ENCODE results near the gene ANKFN1.

Gene ANKFN1

DNA sequence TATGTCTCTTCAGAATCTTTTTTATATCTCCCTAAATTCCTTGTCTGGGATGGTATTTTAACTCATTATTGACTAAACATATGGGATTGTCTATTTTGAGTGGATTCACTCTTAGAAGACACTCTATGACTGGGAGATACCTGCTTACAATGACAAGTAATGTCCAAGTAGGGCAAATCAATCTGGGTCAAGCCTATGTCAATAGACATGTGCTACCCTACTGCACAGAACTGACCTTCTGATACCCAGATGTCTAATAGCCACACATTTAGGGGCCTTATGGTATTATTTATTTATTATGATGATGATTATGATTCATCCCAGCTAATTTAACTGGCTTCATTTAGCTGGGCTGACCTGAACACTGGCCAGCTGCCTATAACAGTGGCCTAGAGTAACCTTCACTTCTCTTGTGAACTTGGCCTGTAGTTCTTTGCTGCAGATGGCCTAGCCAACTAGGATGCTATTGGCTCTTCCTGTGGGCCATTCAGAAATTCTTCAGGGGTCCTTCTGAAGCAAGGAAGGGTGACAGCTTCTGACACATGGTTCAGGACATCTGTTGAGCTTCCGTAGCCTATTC, 138.0 kb downstream of the ANKFN1 start:
- no peak for DNase-seq

DNA sequence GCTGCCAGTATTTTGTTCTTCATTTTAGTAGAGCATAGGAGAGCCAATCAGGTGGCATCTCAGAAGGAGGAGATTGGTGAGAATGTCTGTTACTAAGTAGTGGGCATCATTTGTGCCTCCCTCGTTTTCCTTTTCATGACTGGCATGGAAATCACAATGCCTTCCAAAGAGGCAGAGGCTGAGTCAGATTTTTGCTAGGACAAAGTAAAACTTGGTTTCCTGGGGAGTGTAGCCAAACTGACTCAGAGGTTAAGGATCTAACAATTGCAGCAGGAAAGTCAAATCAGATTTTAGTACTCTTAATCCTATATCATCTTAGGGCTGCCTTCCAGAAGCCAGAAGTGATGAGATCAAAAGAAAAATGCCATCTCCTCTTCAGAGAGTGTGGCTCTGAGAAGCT, 138.7 kb downstream of the ANKFN1 start:
- DNase-seq: no peak

DNA sequence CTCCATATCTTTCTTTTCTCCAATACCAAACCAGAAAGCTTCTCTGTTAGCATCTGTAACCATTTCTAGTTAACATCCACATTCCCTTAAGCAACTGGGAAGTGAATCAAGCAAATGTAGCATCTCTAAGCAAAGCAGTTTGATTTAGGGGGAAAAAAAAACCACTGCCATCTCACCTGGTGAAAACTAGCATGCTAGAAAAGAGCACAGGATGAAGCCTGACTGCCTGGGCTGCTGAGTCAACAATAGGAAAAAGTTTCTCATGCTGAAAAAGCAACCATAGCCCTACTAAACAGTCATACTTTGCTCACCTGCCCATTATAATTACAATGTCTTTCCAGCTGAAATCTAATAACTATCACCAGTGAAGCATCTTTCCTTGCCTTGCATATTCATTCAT, 139.3 kb downstream of the ANKFN1 start:
- no peak for DNase-seq

DNA sequence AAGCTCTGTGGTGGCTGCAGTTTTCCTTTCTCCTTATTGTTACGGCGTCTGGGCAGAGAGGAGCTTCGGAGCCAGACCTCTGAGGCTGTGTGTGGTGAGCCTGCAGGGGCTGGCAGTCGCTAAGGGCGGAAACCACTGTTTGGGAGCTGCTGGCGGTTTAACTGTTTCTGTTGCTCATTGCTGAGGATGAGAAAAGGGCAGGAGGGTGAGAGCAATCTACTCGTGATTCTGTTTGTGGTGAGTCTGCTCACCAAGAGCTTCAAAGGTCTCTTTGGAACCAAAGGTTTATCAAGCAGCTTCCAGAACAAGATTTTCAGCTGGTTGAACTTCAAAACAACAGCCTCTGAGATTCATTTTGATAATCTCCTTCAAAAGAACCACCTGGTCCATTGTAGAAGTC, 143.9 kb downstream of the ANKFN1 start:
- DNase-seq: no peak

DNA sequence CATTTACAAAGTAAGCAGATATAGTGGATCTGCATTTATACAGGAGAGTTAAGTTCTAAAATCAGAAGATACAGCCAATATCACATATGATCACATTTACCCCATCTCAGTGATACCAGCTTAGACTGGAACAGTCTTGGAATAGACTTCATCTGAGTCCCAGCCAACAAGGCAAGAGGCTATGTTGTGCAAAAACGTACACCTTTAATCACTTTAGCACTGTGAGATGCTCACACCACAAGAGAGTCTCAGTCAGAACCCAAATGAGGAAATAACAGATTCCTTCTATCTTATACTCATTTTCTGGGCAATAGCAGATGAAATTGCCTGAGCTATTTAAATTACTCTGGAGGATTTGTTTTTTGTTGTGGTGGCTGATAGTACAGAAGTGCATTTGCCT, 145.6 kb downstream of the ANKFN1 start:
- no peak for DNase-seq

DNA sequence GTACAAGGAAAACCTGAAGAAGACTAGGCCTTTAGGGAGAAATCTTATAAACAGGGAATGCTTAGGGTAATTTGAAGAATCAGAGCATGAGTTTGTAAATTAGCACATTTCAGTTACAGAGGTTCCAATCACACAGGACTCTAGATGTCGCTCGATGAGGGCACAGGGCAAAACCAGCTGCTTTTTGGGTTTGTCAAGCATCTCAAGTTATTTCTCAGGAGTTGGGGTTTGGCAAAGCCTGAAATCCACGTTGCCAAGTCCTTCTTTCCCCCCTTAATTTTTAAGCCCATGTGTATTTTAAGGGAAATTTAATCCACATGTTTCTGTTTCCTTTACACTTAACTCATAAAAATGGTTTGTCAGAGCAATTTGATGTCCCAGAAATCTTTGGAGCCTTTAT, 146.9 kb downstream of the ANKFN1 start:
- no peak for DNase-seq

DNA sequence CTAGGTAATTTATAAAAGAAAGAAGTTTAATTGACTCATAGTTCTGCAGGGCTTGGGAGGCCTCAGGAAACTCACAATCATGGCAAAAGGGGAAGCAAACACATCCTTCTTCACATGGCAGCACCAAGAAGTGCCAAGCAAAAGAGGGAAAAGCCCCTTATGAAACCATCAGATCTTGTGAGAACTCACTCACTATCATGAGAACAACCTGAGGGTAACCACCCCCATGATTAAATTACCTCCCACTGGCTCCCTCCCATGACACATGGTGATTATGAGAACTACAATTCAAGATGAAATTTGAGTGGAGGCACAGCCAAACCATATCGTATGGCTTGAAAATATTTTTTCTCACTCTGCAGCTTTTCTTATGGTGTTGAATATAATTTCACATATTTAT, 151.7 kb downstream of the ANKFN1 start:
- peak; percentile 68 to 87 for DNase-seq

DNA sequence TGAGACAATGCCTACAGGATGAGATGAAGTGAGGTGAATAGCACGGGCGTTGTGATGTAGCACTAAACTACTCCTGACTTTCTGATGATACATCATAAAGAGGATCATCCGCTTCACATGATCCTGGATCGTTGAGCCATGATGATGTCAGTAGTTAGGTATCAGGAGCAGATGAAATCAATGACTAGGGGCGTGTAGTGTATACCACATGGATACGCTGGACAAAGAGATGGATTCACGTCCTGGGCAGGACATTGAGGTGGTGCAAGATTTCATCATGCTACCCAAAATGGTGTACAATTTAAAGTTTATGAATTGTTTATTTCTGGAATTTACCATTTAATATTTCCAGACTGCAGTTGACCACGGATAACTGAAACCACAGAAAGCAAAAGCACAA, 156.6 kb downstream of the ANKFN1 start:
- no peak for DNase-seq

DNA sequence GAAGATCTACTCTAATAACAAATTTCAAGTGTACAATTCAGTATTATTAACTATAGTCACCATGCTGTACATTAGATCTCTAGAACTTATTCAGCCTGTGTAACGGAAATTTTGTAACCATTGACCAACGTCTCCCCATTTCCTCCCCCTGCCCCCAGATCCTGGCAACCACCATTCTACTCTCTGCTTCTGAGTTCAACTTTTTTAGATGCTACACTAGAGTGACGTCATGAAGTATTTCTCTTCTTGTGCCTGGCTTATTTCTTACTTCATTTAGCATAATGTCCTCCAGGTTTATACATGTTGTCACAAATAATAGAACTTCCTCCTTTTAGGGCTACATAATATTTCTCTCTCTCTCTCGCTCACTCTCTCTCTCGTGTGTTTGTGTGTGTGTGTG, 157.5 kb downstream of the ANKFN1 start:
- peak; percentile 50 to 59 for DNase-seq

DNA sequence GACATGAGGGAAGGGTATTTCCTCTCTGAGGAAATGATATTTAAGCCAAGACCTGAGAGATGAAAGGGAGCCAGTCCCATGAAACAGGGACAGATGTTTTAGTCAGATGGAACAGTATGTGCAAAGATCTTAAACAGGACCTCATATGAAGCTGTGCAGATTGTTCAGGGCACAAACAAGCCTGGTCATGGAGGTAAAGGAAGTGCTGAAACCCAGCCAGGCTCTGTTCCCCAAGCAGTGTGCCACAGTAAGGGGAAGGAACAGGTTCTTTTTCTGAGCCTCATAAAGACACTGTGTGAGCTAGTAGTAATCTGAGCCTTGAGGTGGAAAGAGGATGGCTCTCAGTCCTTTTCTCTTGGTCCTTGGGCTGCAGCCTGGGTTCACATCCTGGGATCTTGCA, 159.9 kb downstream of the ANKFN1 start:
- DNase-seq: peak; percentile 29

DNA sequence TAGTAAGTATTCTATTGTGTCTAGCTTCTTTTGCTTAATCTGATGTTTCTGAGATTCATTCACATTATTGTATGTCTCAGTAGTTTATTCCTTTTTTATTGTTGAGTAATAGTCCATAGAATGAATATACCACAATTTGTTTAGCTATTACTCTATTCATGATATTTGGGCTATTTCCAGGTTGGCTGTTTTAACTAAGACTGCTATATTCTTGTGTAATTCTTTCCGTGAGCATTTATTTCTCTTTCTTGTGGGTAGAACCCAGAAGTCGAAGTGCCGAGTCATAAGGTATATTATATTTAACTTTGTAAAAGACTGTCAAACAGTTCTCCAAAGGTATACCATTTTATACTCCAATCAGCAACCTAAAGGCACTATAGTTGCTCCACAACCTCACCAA, 160.8 kb downstream of the ANKFN1 start:
- no peak for DNase-seq

DNA sequence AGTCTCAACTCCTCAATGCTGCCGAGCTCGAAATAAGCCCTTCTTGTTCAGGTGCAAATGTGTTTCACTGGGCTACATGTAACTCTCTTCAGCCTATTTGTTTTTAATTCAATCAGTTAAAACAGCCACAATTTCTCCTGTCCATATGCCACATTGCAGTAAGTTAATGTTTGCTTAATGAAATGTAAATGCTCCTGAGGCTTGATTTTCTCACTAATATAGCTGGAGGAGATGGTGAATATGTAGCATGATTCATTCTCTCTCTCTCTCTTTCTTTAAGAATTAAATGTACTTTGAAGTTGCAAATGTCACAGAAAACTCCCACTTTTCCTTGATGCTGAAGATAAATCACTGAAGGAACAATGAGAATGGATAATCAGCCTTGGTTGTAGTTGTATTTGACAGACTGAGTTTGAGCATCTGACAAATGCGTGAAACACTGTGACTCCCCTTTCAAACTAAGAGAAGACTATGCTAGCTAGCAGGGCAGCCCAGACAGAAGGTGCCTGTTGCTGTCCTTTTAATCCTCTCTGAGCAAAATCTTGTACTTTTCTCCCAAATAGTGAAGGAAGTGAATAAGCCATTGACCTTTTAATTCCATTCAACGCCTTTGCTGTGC, 161.8 kb downstream of the ANKFN1 start:
- DNase-seq: no peak

DNA sequence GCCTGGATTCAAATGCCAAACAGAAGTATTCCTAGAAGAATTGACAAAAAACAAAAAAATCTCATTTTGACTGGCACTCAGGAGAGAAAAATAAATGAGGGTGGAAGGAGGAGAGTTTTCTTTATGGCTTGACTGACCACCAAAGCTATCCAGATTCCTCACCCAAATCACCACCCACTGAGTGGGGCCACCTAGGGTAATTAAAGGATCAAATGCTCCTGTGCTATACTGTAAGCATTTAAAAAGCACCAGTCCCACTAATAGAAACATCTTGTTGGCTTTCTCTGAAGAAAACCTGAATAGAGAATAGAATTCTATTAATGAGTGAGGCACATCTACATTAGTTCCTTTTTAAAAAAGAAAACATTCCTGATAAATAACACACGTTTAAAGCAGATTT, 163.3 kb downstream of the ANKFN1 start:
- no peak for DNase-seq

DNA sequence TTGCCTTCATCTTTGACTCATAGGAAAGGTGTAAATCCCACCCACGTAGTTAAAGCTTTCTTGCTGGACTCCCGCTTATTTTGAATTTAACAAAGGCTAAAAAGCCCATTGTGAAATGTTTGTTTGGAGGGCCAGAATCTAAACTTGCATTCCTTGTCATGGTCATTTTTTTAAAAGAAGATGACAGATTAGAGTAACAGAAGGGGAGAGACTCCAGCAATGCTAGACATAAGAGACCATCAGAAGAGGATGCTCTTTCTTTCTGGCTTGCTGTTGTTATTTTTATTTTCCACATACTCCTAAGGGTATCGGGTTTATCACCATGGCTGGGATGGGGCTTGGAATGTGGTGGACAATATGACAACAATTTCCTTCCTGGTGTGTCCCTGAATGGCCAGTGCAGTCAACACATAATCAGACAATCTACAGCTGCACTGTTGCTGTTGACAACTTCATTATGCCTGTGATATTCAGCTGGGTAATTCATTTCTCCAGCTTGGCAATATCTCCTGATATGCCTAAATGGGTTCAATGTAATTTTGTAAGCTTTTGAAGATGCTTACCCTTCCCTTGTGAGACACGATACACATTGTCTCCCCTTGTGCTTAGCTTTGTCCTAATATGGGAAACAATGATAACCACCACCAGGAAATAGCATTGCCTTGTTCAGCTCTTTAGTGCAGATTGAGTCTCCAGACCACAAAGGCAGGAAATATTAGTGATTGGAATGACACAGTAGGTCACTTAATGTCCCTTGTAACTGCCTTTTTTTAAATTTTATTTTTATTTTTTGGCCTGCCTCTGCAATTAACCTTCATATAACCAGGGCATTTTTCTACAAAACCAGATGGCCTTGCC, 164.3 kb downstream of the ANKFN1 start:
- DNase-seq: no peak

DNA sequence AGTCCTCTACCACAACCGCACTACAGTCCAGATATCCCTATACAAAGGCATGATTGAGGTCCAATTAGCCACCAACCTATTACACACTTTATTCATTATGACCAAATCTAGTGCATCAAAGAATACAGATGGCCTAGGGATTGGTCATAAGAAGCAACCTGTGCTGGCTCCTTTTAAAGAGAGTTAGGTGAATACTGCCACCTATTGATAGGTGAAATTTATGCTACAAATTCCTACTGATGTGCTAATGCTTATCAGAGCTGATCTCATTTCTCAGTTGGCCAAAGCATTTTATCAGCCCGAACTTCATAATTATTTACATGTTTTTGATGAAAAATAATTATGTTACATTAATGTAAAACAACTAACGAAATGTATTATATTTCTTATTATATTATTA, 166.3 kb downstream of the ANKFN1 start:
- DNase-seq: peak; percentile 40 to 77

DNA sequence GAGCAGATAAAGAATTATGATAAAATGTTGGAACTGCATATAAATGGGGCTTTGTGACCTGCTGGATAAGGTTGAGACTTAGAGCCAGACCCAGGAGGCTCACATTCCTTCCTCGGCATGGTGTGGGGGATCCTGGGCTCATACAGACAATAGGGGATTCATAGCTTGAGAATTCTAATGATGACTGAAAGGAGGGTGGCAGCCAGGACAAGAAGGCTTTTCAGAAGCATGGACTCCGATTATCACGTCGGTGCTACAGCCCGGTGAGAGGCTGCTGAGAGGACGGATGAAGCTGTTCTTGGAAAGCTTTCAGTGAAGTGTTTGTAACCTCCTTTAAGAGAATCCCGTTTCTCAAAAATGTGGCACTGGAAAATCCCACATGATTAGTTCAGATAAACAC, 167.2 kb downstream of the ANKFN1 start:
- no peak for DNase-seq

DNA sequence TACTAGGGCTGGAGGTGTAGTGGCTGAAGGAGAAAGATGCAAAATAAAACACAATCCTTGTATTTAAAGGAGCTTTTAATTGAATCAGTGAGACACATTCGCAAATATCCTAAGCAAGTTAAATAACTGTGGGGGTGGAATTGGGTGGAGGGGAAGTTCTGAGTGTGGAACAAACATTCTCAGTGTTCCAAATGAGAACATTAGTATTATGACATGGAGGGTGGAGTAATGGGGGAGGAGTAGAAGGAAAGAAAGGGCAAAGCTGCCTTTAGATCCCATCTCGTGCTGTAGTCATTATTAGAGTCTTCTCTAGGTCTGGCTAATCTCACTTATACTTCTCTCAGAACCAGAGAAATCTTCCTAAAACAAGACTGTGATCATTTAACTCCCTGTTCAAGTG, 169.7 kb downstream of the ANKFN1 start:
- DNase-seq: peak; percentile 38 to 52

DNA sequence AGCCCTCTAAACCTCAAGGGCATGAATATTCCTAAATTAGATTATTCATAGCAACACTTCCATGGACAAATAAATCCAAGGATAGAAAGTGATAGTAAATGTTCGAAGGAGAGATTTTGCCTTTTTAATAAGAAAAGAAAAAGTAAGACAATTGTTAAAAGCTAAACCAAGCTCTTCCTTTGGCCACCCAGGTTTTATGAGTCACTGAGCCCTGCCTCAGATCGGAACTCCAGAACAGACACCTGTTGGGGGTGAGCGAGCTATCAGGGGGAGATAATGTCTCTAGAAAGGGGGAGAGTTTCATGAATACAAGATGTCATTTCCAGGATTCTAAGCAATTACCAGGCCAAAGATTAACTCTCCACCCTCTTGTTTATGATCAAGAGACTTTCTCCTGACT, 171.4 kb downstream of the ANKFN1 start:
- DNase-seq: no peak

DNA sequence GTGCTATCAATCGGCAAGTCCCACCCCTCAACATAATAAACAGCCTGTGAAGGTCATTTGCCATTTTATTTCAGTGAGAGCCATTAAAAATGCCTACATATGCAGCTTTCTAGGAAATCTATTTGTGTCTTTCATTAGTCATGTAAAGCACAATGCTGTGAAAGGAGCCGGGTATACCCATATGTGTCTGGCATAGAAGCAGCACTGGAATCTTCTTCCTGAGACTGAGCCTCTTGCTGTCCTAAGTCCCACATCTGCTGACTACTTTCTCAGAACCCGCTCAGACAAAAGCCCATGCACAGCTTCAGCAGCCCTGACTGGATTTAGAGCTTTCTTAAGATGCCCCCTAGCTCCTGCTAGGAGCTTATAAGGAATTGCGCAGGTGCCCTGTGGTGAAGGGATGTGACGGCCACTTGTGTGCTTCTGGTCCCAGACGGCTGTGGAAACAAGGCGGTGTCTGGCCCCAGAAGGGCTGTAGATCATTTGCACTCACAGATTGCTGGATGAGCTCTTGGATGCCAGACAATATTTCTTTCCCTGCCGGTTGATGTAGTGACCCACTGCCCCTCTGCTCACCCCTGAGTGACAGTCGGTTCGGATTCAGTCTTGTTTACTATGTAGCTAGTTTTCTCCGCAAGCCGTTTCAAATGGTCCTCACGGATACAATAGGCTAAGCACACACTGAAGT, 172.2 kb downstream of the ANKFN1 start:
- no peak for DNase-seq

DNA sequence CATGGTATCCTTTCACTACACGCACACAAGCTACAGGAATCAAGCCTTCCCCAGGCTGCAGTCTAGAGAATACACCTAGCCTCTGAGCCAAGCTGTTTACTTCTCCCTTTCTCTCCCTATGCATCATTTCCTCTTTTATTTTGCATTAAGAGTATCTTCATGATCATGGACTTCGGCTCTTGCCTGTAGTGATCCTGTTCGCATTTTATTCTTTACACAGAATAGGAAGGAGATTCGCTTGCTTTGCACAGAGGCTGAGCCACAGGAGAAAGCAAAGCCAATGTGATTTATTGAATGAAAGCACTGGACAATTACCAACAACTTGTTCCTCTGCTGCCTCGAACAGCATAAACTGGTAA, 172.7 kb downstream of the ANKFN1 start:
- no peak for DNase-seq

DNA sequence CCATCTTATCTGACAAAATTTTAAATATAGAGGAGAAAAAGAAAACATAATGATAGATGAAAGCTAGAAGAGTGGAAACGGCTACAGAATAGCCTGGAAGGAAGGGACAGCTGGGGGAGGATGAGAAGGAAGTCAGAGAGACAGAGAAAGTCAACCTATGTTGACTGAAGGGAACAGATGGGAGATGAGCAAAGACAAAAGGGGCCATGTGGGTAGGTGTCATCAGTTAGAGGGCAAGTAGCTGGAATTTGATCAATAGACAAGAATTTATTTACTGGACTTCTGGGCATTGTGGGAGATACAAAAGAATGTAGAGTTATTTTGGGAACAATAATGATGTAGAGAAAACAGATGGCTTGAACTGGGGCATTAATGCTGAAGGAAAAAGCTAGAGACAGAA, 194.4 kb downstream of the ANKFN1 start:
- DNase-seq: no peak

DNA sequence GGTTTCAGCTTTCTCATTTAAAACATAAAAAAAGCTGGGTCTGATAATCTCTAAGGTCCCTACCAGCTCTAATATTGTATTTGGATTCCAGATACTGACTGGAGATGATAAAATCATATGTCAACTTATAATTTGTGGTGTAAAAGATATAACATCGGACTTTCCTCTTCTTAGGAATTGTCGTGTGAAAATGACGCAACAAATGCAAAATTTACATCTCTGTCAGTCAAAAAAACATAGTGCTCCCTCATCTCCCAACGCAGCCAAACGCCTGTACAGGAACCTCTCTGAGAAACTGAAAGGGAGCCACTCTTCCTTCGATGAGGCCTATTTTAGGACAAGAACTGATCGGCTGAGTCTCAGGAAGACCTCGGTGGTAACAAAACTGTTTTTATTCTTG, 197.3 kb downstream of the ANKFN1 start:
- DNase-seq: no peak

DNA sequence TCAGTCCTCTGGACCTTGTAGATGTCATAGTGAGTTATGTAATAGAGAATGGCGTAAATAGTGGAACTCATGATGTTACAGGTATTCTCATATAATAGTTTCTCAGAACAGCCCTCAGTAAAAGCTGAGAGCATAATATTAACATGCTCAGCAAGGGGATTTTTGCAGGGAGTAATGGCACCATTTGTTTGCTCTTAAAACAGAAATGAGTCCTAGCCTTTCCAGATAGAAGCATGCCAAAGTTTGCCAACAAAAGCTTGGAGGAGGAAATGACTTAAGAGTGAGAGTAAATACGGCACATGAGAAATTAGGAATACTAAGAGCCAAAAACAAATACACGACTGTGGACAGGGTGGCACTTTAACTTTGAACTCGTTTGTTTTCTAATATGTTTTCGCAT, 198.4 kb downstream of the ANKFN1 start:
- no peak for DNase-seq

DNA sequence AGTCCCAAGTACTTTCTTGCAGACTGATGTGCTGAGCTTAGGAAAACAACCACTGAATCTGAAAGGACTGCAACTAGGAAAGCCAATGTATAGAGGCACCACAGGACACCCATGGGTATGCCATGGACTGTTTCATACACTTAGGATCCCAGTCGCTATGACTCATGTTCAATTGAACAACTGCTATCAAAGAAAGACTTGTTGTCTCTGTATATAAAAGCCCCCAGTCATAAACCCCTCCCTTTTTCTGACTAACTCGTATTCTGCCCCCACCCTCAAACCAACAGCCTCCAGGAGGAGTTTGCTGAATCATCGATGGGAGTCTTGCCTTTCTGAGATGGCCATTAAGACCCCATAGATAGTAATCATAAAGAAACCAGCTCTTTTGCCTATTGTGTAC, 205.4 kb downstream of the ANKFN1 start:
- no peak for DNase-seq

All from inflammatory macrophage treated with lipopolysaccharide for 1 hour (primary cell).